Hepatocyte (in vitro differentiated cells): Measurements from ENCODE around the gene PILRB.

Experiments used
- EZH2 ChIP-seq: fragments of 200-600 bp; sonication (generic); IDR thresholded peaks from 2 replicates; pipeline ENCODE4 v1.6.1; 2016; ENCODE audit warnings: antibody characterized with exemption, mild to moderate bottlenecking, borderline replicate concordance
- TF ChIP-seq, protein P1 (sequence below): fragments of 200-600 bp; sonication (generic); IDR thresholded peaks from 2 replicates; pipeline ENCODE4 v1.5.1; 2016; ENCODE audit warnings: antibody characterized with exemption, mild to moderate bottlenecking; ENCODE audit not compliant: poor library complexity

DNA sequence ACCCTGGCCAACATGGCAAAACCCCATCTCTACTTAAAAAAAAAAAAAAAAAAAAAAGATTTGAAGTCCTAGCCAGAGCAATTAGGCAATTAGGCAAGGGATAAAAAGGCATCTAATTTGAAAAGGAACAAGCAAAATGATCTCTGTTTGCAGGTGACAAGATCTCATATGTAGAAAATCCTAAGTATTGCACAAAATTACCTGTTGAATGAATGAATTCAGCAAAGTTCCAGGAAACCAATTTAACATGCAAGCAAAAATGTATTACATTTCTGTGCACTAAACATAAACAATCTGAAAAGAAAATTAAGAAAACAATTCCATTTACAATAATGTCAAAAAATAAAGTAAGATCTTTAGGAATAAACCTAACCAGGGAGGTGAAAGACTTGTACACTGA, 5.2 kb downstream of the PILRB start:
- TF ChIP-seq, protein P1, sequence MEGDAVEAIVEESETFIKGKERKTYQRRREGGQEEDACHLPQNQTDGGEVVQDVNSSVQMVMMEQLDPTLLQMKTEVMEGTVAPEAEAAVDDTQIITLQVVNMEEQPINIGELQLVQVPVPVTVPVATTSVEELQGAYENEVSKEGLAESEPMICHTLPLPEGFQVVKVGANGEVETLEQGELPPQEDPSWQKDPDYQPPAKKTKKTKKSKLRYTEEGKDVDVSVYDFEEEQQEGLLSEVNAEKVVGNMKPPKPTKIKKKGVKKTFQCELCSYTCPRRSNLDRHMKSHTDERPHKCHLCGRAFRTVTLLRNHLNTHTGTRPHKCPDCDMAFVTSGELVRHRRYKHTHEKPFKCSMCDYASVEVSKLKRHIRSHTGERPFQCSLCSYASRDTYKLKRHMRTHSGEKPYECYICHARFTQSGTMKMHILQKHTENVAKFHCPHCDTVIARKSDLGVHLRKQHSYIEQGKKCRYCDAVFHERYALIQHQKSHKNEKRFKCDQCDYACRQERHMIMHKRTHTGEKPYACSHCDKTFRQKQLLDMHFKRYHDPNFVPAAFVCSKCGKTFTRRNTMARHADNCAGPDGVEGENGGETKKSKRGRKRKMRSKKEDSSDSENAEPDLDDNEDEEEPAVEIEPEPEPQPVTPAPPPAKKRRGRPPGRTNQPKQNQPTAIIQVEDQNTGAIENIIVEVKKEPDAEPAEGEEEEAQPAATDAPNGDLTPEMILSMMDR = no peak
- no peak for TF ChIP-seq EZH2
